Body of pancreas (tissue), 4 donors: ENCODE results near the gene PRDM16. TPM values are rescaled to one million over a fixed set of nuclear protein-coding genes. Genes with fewer than 3 reads are reported as not detected.

Experiments used
- ATAC-seq: fragments of 150-250 bp; one replicate; pipeline ENCODE4 v1.9.1; 2016
- DNase-seq, 4 donors: peaks; one replicate each; pipeline ENCODE4 v3.0.0-alpha.2; 2019
- H3K27ac ChIP-seq, 4 donors: fragments of 200-600 bp; sonication (generic); 1 replicate in 3 of 4; 2 replicates in 1 of 4; pipeline versions ENCODE4 v1.5.1 to v1.6.1; 2016 to 2019; ENCODE audit warnings: mild to moderate bottlenecking in 1 of 4, mixed read lengths in 1 of 4, moderate library complexity in 1 of 4
- H3K27me3 ChIP-seq, 2 donors: fragments of 200-600 bp; sonication (generic); one replicate each; pipeline ENCODE4 v1.6.0; 2016; ENCODE audit warnings: mild to moderate bottlenecking in 1 of 2
- H3K36me3 ChIP-seq, 2 donors: fragments of 200-600 bp; sonication (generic); replicated peaks in 1 of 2; 2 replicates each; pipeline ENCODE4 v1.5.1; 2016; ENCODE audit warnings: low read depth in 2 of 2; ENCODE audit not compliant: insufficient read depth in 1 of 2
- H3K4me1 ChIP-seq: fragments of 200-600 bp; sonication (generic); one replicate; pipeline ENCODE4 v1.6.0; 2016
- H3K4me3 ChIP-seq, 2 donors: fragments of 200-600 bp; sonication (generic); 1 replicate in 1 of 2; 2 replicates in 1 of 2; pipeline ENCODE4 v1.5.1; 2016 to 2019
- H3K9me3 ChIP-seq, 3 donors: fragments of 200-600 bp; sonication (generic); 1 replicate in 2 of 3; 2 replicates in 1 of 3; pipeline ENCODE4 v1.5.1; 2016
- CTCF ChIP-seq, 7 experiments: fragments of 450-650 bp in 4 of 7; fragments of 200-600 bp in 3 of 7; sonication (generic) in 3 of 7; IDR thresholded peaks; one replicate each; pipeline ENCODE4 v1.5.1; 2016 to 2019; ENCODE audit warnings: antibody characterized with exemption in 7 of 7
- POLR2A ChIP-seq, 3 donors: fragments of 450-650 bp; IDR thresholded peaks; one replicate each; pipeline ENCODE4 v1.6.1; 2016; ENCODE audit warnings: antibody characterized with exemption in 3 of 3, mild to moderate bottlenecking in 2 of 3
- WGBS, 2 donors: methylation state at CpG; one replicate each; pipeline ENCODE4 v1.1.5; 2017; 5-methylcytosine and 5-hydroxymethylcytosine counted together
- intact Hi-C: fragments of 100-400 bp; cut with DNase I; formaldehyde crosslinking; loops from one replicate; pipeline ENCODE4 v1.15.1; 2023
- total RNA-seq, 2 donors: library from RNA; depleted of rRNA; stranded (reverse); fragments of >200 nt; gene quantifications; one replicate each; pipeline ENCODE4 v1.1.0, GENCODE V29; 2016

The PRDM16 gene
- total RNA-seq, 2 donors from 2014 or later = 15.2 to 16.6 TPM

- WGBS, 2 donors = 90 to 95% methylated on average over 18 of the region's 18 CpGs
- ATAC-seq (no peak), DNase-seq (no peak)
- TF ChIP-seq POLR2A (IDR thresholded peaks at IDR 0.05) (no peak), CTCF (IDR thresholded peaks at IDR 0.05) (no peak)
- no peak overlapping the region for H3K27ac ChIP-seq
- no peaks in the 10 kb centered on the region for H3K9me3 ChIP-seq
- no peak overlapping the region for H3K4me3 ChIP-seq
- no peaks in the 10 kb centered on the region for H3K36me3 ChIP-seq
- no peaks in the 10 kb centered on the region for H3K27me3 ChIP-seq
- intact Hi-C loops = no loop called here
- H3K4me1 ChIP-seq = peaks cover 45% of the 10 kb centered on the region
Observed at GRCh38 chr1:3332043-3332442, 263.0 kb downstream of the PRDM16 start.

DNA sequence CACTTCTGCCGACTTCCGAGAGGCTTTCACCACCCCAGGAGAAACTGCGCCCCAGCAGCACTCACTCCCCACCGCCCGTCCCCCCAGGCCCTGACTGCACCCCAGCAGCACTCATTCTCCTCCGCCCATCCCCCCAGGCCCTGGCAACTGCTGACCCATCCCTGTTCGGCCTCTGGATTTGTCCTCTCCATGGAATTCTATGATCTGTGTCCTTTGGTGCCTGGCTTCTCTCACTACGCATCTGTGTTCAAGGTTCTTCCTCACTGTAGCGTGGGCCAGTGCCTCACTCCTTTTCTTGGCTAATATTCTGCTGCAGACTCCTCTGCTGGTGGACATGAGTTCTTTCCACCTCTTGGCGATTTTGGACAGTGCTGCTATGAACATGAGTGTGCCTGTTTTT lies 263.7 kb downstream of the PRDM16 start:
- 85 to 89% methylated on average over 10 of the region's 10 CpGs for WGBS, 2 donors
- intact Hi-C loops = no loop called here

GRCh38 chr1:3333903-3334302 lies 264.9 kb downstream of the PRDM16 start:
- no peaks in the 10 kb centered on the region for H3K36me3 ChIP-seq
- ATAC-seq (peak; percentile 47), DNase-seq (peak in 3 of 4 donors; percentile 68 to 82 (median 70))
- intact Hi-C loops = no loop called here
- WGBS, 2 donors = 32 to 33% methylated on average over 8 to 9 of the region's 9 CpGs
- no peaks in the 10 kb centered on the region for H3K9me3 ChIP-seq
- H3K27me3 ChIP-seq = no peaks in the 10 kb centered on the region
- no peak for TF ChIP-seq CTCF (IDR thresholded peaks at IDR 0.05)
- TF ChIP-seq POLR2A (IDR thresholded peaks at IDR 0.05) = no peak
- peak overlapping the region; percentile 53 to 71 (median 64) for H3K27ac ChIP-seq
- H3K4me1 ChIP-seq = peaks cover 64% of the 10 kb centered on the region
- H3K4me3 ChIP-seq = no peak overlapping the region

More for the DNA sequence above, 263.7 kb downstream of the PRDM16 start:
- no peaks in the 10 kb centered on the region for H3K27me3 ChIP-seq
- ATAC-seq = no peak
- no peak overlapping the region for H3K4me3 ChIP-seq
- no peaks in the 10 kb centered on the region for H3K9me3 ChIP-seq
- H3K36me3 ChIP-seq = no peaks in the 10 kb centered on the region
- peak overlapping the region in 2 of 4 donors; percentile 10 to 53 for H3K27ac ChIP-seq
- TF ChIP-seq POLR2A (IDR thresholded peaks at IDR 0.05) (no peak), CTCF (IDR thresholded peaks at IDR 0.05) (no peak)
- peaks cover 51% of the 10 kb centered on the region for H3K4me1 ChIP-seq
- no peak for DNase-seq

- no peaks in the 10 kb centered on the region for H3K9me3 ChIP-seq
- H3K27ac ChIP-seq = peak overlapping the region; percentile 53 to 71 (median 64)
- ATAC-seq (no peak), DNase-seq (no peak)
- H3K36me3 ChIP-seq = no peaks in the 10 kb centered on the region
- intact Hi-C loops = no loop called here
- WGBS, 2 donors = 57 to 66% methylated on average over 4 to 7 of the region's 7 CpGs
- no peak overlapping the region for H3K4me3 ChIP-seq
- TF ChIP-seq CTCF (IDR thresholded peaks at IDR 0.05) (no peak), POLR2A (IDR thresholded peaks at IDR 0.05) (no peak)
- H3K4me1 ChIP-seq = peaks cover 68% of the 10 kb centered on the region
- H3K27me3 ChIP-seq = no peaks in the 10 kb centered on the region
Observed at GRCh38 chr1:3334366-3334765, 265.4 kb downstream of the PRDM16 start.
